GM21786 (cell line): ENCODE data around the gene PARM1.

ENCODE experiments used
- ATAC-seq: cut with Tn5 transposase; IDR thresholded peaks from one replicate; pipeline ENCODE4 v1.9.1; 2021; ENCODE audit not compliant: unreplicated experiment

PARM1 gene

GRCh38 chr4:75028196-75028854, 95.4 kb downstream of the PARM1 start:
- ATAC-seq, result no peak

- no peak for ATAC-seq
These were observed 97.1 kb downstream of the PARM1 start for GRCh38 chr4:75030028-75030427.

- ATAC-seq, result no peak
These were observed 97.8 kb downstream of the PARM1 start for GRCh38 chr4:75030649-75031235.

GRCh38 chr4:75031775-75032174, 98.9 kb downstream of the PARM1 start:
- ATAC-seq, result no peak

- no peak for ATAC-seq
These were observed 101.6 kb downstream of the PARM1 start for GRCh38 chr4:75034523-75034922.

GRCh38 chr4:75035321-75035720, 102.4 kb downstream of the PARM1 start:
- no peak for ATAC-seq

GRCh38 chr4:75036046-75036830, 103.3 kb downstream of the PARM1 start:
- ATAC-seq, result no peak

- no peak for ATAC-seq
These were observed 104.3 kb downstream of the PARM1 start for GRCh38 chr4:75037252-75037651.

GRCh38 chr4:75038376-75038775, 105.5 kb downstream of the PARM1 start:
- no peak for ATAC-seq

GRCh38 chr4:75040703-75041102, 107.8 kb downstream of the PARM1 start:
- no peak for ATAC-seq

- ATAC-seq, result no peak
These were observed 109.8 kb downstream of the PARM1 start for GRCh38 chr4:75042601-75043208.

GRCh38 chr4:75046226-75046625, 113.3 kb downstream of the PARM1 start:
- ATAC-seq, result no peak

GRCh38 chr4:75046641-75047040, 113.7 kb downstream of the PARM1 start:
- no peak for ATAC-seq

- no peak for ATAC-seq
These were observed 115.4 kb downstream of the PARM1 start for GRCh38 chr4:75048208-75048879.

GRCh38 chr4:75051431-75051830, 118.5 kb downstream of the PARM1 start:
- no peak for ATAC-seq

- ATAC-seq, result no peak
These were observed 120.4 kb downstream of the PARM1 start for GRCh38 chr4:75053352-75053751.

GRCh38 chr4:75054078-75054477, 121.2 kb downstream of the PARM1 start:
- ATAC-seq, result no peak

- no peak for ATAC-seq
These were observed 123.4 kb downstream of the PARM1 start for GRCh38 chr4:75056277-75056676.

GRCh38 chr4:75057369-75057768, 124.5 kb downstream of the PARM1 start:
- ATAC-seq, result no peak

- no peak for ATAC-seq
These were observed 125.6 kb downstream of the PARM1 start for GRCh38 chr4:75058486-75058885.

- no peak for ATAC-seq
These were observed 130.5 kb downstream of the PARM1 start for GRCh38 chr4:75063433-75063832.
